HG02973 (cell line): ENCODE results near the gene CD300LF.

ENCODE experiments used
- ATAC-seq: cut with Tn5 transposase; IDR thresholded peaks from one replicate; pipeline ENCODE4 v1.9.1; 2021; ENCODE audit warnings: moderate library complexity; ENCODE audit not compliant: unreplicated experiment

CD300LF gene

GRCh38 chr17:74691151-74691550, 21.6 kb downstream of the CD300LF start:
- ATAC-seq = no peak

GRCh38 chr17:74690409-74690825, 22.3 kb downstream of the CD300LF start:
- no peak for ATAC-seq

- ATAC-seq = no peak
These were observed 24.8 kb downstream of the CD300LF start for GRCh38 chr17:74687886-74688285.

- ATAC-seq = no peak
These were observed 26.0 kb downstream of the CD300LF start for GRCh38 chr17:74686761-74687160.

- no peak for ATAC-seq
These were observed 30.1 kb downstream of the CD300LF start for GRCh38 chr17:74682471-74683190.

GRCh38 chr17:74682028-74682427, 30.7 kb downstream of the CD300LF start:
- no peak for ATAC-seq

GRCh38 chr17:74680941-74681340, 31.8 kb downstream of the CD300LF start:
- no peak for ATAC-seq

GRCh38 chr17:74680213-74680612, 32.5 kb downstream of the CD300LF start:
- ATAC-seq = no peak

GRCh38 chr17:74679374-74679773, 33.3 kb downstream of the CD300LF start:
- no peak for ATAC-seq

GRCh38 chr17:74678541-74678940, 34.2 kb downstream of the CD300LF start:
- no peak for ATAC-seq

- no peak for ATAC-seq
These were observed 34.9 kb downstream of the CD300LF start for GRCh38 chr17:74677558-74678466.

GRCh38 chr17:74671031-74671771, 41.5 kb downstream of the CD300LF start:
- ATAC-seq = no peak

GRCh38 chr17:74670329-74670728, 42.4 kb downstream of the CD300LF start:
- no peak for ATAC-seq

GRCh38 chr17:74663561-74663960, 49.2 kb downstream of the CD300LF start:
- no peak for ATAC-seq

- no peak for ATAC-seq
These were observed 52.8 kb downstream of the CD300LF start for GRCh38 chr17:74659889-74660288.

- no peak for ATAC-seq
These were observed 54.1 kb downstream of the CD300LF start for GRCh38 chr17:74658620-74659019.

- ATAC-seq = no peak
These were observed 58.0 kb downstream of the CD300LF start for GRCh38 chr17:74654742-74655141.

GRCh38 chr17:74652020-74652419, 60.7 kb downstream of the CD300LF start:
- ATAC-seq = no peak

- no peak for ATAC-seq
These were observed 62.8 kb downstream of the CD300LF start for GRCh38 chr17:74649909-74650308.

- no peak for ATAC-seq
These were observed 64.7 kb downstream of the CD300LF start for GRCh38 chr17:74647871-74648672.

- no peak for ATAC-seq
These were observed 66.5 kb downstream of the CD300LF start for GRCh38 chr17:74646231-74646630.
